ENCODE measurements around the gene INSR. TPM values are rescaled to one million over a fixed set of nuclear protein-coding genes. Genes with fewer than 3 reads are reported as not detected.

Gene INSR
- total and polyA plus RNA-seq, 2 of the 8 experiments (the other 6 are each of a cell fraction or from before 2014, with no cell fraction given) = 13.1 to 48.7 TPM

GRCh38 chr19:7251494-7251893 lies 42.7 kb downstream of the INSR start (continued):
- TF ChIP-seq EZH2 (IDR thresholded peaks at IDR 0.05; ENCODE audit: low read depth, low read length, severe bottlenecking) = no peak
- TF ChIP-seq, protein P1, sequence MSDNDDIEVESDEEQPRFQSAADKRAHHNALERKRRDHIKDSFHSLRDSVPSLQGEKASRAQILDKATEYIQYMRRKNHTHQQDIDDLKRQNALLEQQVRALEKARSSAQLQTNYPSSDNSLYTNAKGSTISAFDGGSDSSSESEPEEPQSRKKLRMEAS (IDR thresholded peaks at IDR 0.05) = no peak
- TF ChIP-seq PHF8 (conservative IDR thresholded peaks at IDR 0.05; ENCODE audit: low read depth, low read length) = no peak
- TF ChIP-seq CBX8 (IDR thresholded peaks at IDR 0.05; ENCODE audit: borderline replicate concordance, low read depth, low read length) = no peak
- TF ChIP-seq RFX5 (IDR thresholded peaks at IDR 0.05; ENCODE audit: borderline replicate concordance, low read depth, low read length) = no peak

Data from H1 (cell line).